ENCODE measurements around the gene TTC23.
"Not testable (repeated sequence)": the region's sequence is repeated elsewhere in the genome, so short reads cannot be mapped to it uniquely, and the experiment has no call there.

TTC23 gene

DNA sequence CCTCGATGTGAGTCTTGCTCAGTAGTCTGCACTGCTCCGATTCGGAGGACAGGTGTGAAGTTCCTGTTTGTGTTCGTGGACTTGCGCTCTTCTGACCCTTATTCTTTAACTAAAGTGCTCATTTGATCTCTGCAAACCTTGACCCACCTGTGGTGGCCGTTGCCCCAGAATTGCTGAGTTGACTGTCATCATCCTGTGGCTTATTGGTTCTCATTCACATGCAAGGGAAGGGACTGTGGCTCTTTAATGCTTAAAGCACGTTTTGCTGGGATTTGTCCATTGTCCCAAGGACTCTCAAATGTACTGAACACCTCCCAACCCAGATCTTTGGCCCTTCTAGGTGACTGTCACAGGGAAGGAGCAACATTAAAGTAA is 131.1 kb downstream of the TTC23 start:
- DNase-seq = no peak

DNA sequence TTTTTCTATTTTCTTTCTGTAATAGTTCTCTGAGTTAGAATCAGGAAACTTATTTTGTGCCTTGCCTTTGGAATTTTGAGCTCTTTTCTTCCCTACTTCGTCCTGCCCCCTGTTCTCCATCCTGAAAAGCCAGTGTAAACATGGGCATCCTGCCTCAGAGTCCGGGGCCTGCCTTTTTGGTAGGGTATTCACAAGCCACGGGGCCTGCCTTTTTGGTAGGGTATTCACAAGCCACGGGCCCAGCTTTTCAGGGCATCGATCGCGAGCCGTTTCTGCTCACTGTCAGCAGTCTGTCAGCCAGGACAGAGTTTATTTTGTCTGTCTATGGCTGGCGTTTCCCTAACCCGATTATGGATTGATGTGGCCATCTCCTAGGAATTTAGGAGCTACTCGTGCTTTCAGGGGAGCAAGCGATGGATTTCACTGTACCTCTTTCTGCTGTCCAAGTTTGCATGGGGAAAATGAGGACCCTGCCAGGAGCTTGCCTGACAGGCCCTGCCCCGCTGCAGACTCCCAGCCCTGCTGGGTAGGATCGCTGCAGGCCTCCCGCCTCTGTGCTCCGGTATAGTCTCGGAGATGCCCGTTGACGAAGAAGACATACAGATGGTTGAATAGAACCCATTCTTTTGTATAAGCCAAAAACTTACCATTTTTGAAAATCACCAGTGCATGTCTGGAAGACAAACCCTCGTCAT is 131.7 kb downstream of the TTC23 start:
- no peak for DNase-seq

DNA sequence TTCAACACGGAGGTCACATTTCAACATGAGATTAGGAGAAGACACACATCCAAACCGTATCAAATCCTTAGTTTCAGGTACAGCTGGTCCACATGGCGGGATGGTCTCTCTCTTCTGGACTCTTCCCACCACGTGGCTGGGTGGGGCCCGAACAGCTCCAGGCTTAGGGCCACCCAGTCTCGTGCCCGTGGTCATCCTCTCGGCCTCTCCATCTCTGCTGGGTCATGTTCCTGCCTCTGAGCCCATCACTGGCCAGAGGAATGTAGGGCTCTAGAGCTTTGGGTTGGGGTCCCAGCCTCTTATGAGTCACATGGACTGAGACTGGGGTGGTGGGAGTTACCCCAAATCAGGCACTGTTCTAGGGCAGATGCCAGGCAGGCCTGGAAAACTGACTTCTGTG is 132.3 kb downstream of the TTC23 start:
- no peak for DNase-seq

DNA sequence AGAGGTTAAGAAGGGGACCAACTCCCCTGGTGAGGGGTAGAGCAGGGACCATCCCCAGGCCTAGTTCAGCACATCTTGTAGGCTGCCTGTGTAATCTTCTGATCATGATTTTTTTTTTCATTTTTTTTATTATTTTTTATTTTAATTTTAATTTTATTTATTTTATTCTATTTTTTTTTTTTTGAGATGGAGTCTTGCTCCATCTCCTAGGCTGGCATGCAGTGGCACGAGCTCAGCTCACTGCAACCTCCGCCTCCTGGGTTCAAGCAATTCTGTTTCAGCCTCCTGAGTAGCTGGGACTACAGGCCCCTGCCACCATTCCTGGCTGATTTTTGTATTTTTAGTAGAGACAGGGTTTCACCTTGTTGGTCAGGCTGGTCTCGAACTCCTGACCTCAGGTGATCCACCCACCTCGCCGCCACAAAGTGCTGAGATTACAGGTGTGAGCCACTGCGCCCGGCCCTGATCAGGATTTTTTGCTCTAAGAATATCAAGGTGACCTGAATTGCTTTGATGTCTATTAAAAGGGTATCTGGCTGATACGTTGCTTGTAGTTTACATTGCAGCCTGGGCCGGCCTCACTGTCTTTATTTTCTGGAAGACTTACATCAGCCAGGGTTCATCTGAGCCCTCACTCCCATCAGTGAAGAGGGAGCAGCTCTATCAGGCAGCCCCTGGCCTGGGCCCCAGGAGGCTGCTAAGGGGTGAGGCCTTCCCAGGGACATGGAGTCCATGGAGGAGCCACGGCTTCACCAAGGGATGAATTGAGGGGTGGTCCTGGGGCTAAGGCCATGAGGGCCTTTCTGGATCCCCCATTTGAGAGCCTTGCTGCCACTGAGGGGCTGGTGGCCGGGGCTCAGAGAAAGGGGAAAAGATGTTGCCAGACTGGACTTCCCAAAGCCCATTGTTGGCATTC is 133.8 kb downstream of the TTC23 start:
- no peak for DNase-seq

- DNase-seq = no peak
Measured at GRCh38 chr15:99114511-99115299, 134.7 kb downstream of the TTC23 start.

DNA sequence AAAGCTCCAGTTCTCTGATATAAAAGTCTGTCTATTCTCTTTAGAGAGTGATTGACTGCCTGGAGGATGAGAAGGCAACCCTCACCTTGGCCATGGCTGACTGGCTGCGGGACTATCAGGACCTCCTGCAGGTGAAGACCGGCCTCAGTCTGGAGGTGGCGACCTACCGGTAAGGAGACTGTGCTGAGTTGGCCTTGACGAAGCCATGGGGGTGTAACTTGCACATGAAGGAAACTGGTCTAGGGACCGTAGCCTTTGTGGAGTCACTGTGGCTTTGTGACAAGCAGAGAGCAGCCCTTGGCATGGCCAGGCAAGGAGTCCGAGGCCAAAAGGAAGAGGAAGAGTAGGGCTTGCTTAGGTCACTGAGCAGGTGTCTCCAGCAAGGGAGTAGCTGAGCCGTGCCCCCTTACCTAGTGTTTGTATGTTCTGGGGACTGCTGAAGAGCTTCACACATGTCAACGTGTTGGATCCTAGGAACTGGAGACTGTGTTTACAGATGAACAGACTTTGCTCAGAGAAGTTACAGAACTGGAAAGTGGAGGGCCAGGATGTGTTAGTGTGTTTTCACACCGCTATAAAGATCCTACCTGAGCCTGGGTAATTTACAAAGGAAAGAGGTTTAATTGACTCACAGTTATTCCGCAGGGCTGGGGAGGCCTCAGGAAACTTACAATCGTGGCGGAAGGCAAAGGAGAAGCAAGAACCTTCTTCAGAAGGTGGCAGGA is 135.7 kb downstream of the TTC23 start:
- DNase-seq = no peak

- not testable (repeated sequence) for DNase-seq
Measured at GRCh38 chr15:99111641-99112040, 137.7 kb downstream of the TTC23 start.

- no peak for DNase-seq
Measured at GRCh38 chr15:99110581-99111320, 138.6 kb downstream of the TTC23 start.

DNA sequence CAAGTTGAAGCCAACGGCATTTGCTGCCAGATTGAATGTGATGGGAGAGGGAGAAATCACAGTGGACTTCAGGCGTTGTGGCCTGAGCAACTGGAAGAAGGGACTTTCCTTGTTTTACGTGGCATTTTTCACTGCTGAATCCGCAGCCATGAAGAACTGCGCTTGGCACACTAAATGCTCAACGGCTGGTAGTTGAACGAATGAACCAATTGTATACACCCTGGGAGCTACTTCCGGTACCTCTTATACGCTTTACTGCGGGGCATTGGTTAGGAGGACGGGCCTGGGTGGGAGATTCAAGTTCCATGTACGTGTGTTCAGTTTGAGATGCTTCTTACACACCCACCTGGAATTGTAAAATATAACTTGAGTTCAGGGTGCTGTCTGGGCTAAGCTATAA is 139.3 kb downstream of the TTC23 start:
- DNase-seq = no peak

DNA sequence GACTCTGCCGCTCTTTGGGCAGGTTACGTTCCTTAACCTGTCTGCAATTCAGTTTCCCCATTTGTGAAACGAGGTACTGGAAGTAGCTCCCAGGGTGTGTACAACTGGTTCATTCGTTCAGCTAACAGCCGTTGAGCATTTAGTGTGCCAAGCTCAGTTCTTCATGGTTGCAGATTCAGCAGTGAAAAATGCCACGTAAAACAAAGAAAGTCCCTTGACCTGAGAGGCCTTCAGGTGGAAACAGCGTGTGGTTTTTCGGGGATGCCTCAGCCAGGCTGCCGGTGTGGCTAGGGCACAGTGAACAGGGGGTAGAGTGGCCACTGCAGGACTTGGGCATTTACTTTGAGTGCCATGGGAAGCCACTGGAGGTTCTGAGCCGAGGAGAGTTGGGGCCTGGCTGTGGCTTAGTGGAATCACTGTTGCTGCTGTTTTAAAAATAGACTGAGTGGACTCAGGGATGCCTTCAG is 139.8 kb downstream of the TTC23 start:
- DNase-seq = no peak

GRCh38 chr15:99108993-99109392 is 140.4 kb downstream of the TTC23 start:
- no peak for DNase-seq

DNA sequence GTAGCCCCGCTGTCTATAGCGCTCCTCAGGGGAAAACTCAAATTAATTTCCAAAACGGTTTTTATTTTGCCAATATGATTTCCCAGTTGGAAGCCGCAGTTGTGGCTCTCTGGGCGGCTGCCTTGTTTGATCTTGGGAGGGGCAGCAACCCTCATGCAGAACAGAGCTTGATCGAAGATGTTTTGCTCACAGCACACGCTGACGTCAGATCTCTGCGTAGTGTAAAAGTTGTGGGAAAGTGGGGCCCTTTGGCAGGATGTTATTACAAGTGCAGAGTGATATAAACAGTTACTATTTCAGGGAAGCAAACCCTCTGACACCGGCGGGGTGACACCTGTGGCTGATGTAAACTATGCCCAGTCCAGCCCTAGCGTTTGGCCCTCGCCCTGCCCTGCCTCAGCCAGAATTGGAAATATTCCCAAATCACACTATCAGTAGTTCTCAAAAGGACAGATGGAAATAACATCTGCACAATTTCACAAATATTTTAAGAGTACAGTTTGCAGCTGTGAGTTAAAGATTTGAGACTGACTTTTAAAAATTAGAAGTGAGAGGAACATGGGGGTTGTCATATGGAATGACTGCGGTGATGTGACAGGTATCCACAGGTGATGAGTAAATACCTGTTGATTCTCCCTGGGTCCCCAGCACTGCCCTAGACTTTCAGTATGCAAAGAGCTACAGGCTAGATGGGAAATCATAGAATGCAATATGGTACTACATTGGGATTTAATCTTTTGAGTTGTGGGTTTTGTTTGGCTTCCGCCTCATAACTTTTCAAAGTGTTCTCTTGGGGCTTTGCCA is 142.8 kb downstream of the TTC23 start:
- no peak for DNase-seq

GRCh38 chr15:99105514-99106341 is 143.7 kb downstream of the TTC23 start:
- DNase-seq = peak; percentile 43 to 46

GRCh38 chr15:99104788-99105513 is 144.4 kb downstream of the TTC23 start, which contains the start of gene SYNM:
SYNM (plus strand) TSS chr15:99105080; CDS start chr15:99105200, 120 bp downstream.
- peak; percentile 40 to 51 for DNase-seq

DNA sequence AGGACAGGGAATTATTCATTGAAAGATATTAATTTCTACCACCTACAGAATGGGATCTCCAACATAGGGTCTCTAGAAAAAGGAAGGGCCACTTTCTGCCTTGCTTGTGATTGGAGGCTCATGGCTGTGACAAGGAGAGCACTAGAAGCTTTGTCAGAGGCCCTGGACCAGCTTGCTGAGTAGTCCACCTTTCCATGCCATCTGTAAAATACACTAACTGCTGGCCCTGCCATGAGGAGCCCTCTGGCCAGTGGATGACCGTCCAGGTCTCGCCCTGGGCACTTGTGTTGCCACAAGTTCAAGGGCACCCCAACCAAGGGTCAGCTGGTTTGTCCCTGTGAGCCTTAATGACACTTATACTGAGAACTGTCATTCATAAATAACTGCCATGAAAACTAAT is 146.1 kb downstream of the TTC23 start:
- no peak for DNase-seq

DNA sequence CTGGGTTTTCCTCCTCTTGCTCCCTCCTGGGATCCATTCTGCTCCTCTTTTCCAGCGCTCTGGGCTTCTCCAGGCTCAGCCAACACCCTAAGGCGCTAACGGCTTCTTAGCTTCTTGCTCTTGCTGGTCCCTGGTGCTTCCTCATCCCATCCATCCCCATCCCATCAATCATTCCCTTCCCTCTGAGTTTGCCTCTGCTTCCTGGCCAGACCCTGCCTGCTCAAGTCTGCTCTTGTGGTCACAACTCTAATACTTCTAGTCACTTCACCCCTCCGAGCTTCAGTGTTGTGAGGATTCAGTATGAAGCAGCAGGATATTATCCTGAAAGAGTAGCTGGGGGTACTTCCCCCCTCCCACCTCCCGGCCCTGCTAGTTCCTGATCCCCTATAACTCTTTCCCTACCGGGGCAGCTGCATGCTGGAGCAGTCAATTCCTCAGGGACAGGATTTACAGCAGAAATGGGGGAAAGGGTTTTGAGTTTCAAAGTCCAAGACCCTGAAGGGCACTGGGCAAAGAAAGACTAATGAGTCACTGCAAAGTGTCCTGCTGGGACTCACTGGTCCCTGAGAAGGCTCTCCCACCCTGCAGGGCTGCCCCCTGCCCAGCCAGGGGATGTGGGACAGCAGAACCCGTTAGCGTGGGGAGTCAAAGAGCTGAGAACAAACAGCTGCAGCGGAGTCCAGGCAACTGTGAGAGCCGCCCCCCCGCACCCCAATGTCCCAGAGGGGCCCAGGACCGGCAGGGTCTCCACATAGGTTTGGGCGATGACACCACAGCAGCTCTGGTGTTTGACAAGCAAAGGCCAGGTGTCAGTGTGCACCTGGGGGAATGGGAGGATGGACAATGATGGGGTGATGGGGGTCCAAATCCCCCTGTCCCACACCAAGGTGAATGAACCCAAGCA is 146.8 kb downstream of the TTC23 start:
- DNase-seq = no peak

DNA sequence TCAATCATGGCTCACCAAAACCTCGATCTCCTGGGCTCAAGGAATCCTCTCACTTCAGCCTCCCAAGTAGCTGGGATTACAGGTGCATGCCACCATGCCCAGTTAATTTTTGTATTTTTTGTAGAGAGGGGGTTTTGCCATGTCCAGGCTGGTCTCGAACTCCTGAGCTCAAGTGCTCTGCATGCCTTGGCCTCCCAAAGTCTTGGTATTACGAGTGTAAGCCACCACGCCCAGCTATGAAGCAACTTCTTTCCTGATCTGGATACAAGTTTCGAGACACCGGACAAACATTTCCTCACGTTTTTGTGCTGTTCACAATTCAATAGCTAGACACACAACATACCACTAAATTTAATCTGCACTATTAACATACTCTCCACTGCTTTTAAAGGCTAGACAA is 147.9 kb downstream of the TTC23 start:
- no peak for DNase-seq
